Measurements from ENCODE around the gene AGXT.

AGXT gene

DNA sequence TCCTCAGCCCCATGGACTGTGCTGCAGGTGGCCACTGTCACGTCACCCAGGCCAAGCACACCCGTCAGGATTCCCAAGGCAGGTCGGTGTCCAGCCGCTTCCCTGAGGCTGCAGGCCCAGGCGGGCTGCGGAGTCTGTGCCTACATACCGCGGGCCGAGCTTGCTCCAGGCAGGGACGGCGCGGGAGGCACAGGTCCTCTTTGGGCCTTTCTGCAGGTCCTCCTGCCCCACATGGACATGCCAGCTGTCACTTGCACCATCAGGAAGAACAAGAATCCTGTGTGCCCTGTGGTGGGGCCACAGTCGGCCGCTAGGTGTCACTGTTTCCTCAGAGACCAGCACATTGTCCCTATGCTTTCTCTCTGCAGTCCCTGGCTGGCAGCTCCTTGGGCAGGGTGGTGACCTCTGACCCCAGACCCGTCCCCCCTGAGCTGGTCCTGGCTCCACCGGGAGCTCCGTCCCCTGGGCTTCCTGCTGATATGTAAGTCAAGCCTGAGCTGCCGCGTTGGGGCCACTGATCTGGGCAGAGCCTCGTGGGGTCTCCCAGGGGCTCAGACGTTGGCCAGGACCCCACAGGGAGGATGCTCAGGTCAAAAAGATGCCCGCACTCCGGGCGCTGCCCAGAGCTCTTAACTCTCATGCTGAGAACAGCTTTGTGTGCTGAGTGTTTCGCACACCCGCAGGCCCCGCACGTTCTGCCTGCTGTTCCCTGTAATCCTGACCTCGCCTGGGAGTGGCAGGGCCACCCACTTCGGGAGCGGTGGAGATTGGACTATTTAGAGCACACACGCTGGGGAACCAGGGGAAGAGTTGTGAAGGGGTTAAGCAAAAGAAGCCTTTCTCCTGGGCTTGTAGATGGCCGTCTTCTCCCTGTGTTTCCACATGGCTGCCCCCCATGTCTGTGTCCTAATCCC, 17.3 kb upstream of the AGXT start:
- peaks cover 2% of the 10 kb centered on the region for H3K36me3 Mint-ChIP-seq
- no peak overlapping the region for H3K27ac Mint-ChIP-seq
- peaks cover 5% of the 10 kb centered on the region for H3K27me3 Mint-ChIP-seq
- no peaks in the 10 kb centered on the region for H3K4me1 Mint-ChIP-seq
- DNase-seq, result peak; percentile 89
- CTCF ChIA-PET, result interaction anchor here (0.9 to 1.7 kb wide), 5 partner anchors 10 to 37 kb away, joined by 3 to 10 read pairs (median 3); no protein-coding TSS in a partner anchor
- no peak overlapping the region for H3K4me3 Mint-ChIP-seq
- peaks cover 15% of the 10 kb centered on the region for H3K9me3 Mint-ChIP-seq

DNA sequence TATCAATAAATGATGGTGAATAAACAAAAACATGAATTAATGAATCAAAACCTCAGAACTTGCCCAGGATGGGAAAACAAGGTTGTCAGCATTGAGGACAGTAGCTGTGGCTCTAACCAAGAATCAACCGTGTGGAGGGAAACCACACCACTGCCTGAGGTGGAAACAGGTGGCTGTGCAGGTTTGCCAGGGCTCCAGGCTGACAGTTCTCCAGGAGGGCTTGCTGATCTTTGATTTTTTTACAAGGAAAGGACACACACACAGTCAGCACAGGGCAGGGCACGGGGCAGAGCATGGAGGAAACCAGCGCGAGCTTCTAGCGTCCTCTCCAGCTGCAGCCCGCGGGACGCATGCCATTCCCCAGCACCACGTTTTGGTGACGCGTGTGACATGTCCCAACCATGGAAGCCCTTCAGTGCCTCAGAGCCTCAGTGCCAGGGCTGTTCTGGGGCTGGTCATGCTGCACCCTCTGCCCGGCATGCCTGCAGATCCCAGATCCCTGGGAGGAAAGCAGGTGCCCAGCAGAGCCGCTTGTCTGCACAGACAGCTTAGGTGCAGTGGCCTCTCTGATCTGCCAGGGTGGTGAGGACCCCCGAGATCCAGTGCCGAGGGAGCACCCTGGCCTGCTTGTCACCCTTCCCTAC, 15.8 kb upstream of the AGXT start:
- peaks cover 2% of the 10 kb centered on the region for H3K36me3 Mint-ChIP-seq
- H3K27me3 Mint-ChIP-seq, result peaks cover 5% of the 10 kb centered on the region

DNA sequence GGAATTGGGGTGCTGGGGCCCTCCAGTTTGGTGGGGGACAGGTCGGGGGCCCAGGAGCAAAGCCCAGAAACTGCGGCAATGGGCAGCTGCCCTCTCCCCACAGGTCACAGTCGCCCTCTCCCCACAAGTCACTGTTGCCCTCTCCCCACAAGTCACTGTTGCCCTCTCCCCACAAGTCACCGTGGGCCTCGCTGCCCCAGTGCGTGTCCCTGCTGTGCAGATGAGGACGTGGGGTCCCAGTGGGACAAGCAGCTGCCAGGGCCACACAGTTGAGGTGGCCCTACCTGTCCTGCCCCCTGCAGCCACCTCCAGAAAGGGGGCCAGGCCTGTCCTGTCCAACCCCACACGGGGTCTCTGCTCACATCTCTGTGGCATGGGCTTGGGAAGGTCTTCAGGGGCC, 13.0 kb upstream of the AGXT start:
- CTCF ChIA-PET, result no interaction called here
- Mint-ChIP-seq H3K27me3 (peaks cover 20% of the 10 kb centered on the region), H3K9me3 (peaks cover 12% of the 10 kb centered on the region), H3K4me1 (no peaks in the 10 kb centered on the region), H3K4me3 (no peak overlapping the region), H3K27ac (no peak overlapping the region), H3K36me3 (peaks cover 2% of the 10 kb centered on the region)
- DNase-seq, result no peak

More for the DNA sequence above, 15.8 kb upstream of the AGXT start:
- CTCF ChIA-PET, result interaction anchor here (0.6 kb wide), 2 partner anchors 100 to 271 kb away, joined by 3 read pairs; no protein-coding TSS in a partner anchor
- Mint-ChIP-seq H3K4me1 (no peaks in the 10 kb centered on the region), H3K4me3 (no peak overlapping the region), H3K27ac (no peak overlapping the region), H3K9me3 (peaks cover 13% of the 10 kb centered on the region)
- no peak for DNase-seq

DNA sequence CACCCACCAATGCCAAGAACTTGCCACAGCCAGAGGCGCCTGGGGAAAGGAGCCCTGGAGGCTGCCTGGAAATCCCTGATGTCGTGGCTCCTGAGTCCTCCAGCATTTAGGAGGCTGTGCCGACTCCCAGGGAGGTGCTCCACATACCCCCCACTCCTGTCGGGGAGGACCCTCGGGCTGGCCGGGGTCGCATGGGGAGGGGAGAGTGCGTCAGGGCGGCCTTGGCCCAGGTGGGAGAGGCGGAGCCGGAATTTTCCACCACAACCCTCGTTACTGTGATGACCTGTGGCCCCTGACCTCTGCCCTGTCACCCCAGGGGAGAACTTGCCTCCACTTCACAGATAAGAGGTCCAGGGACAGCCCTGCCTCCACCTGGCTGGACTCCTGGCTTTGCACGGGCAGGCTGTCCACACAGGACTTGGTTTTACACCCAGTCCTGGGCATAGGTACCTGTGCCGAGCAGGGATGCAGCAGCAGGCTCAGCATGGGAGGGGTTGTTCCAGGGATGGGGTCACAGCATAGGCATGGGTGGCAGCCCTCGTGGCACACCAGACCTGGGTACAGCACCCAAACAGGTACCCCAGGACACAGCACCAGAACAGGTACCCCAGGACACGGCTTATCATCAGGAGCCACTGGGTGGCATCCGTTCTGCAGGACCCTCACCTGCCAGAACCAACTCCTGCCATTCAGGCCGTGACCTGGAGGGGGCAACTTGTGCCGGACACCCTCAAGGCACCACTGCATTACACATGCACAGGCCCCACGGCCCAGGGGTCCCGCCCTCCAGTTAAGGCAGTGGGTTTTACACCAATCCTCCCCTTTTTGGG, 12.3 kb upstream of the AGXT start:
- H3K9me3 Mint-ChIP-seq, result peaks cover 12% of the 10 kb centered on the region
- CTCF ChIA-PET, result no interaction called here
- no peak for DNase-seq
- peaks cover 2% of the 10 kb centered on the region for H3K36me3 Mint-ChIP-seq
- no peaks in the 10 kb centered on the region for H3K4me1 Mint-ChIP-seq
- H3K4me3 Mint-ChIP-seq, result no peak overlapping the region
- peaks cover 16% of the 10 kb centered on the region for H3K27me3 Mint-ChIP-seq
- no peak overlapping the region for H3K27ac Mint-ChIP-seq

DNA sequence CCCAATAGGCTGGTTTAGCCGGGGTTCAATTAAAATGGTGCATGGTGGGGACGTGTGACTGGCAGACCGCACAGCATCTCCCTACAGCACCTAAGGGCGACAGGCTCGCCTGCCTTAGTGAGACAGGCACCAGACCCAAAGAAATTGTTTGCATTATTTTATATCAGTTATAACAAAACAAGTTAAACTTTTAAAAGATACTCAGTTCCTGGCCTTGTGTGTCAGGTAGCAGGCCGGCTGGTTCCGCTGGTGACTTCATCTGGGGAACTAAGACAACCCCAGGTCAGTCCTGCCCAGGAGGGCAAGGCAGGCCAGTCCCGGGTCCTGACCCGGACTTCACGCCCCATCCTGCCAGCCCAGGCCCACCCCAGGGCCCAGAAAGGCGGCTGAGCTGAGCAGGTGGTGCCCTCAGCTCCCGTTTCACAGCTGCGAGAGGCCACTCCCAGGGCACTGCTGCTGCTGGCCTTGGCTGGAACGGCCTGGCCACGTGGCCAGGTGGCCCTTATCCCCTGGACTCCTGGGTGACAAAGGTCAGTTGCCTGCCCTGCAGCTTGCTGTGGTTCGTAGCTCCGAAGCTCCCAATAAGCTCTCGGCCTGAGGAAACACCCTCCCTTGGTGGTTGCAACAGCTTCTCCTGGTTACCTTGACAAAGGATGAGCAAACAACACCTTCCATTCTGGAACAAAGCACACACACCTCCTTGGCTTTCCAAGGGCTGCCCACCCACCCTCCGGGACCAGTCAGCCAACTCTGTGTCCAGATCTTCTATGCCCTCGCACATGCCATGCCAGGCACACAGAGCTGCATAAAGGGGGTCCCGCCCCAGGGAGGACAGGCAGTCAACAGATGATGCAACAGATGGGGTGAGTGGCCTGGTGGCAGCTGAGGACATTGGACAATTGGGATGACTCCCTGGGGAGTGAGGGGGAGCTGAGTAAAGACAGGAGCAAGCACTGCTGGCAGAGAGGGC, 11.3 kb upstream of the AGXT start:
- Mint-ChIP-seq H3K4me3 (no peak overlapping the region), H3K4me1 (no peaks in the 10 kb centered on the region), H3K27ac (no peak overlapping the region), H3K27me3 (peaks cover 15% of the 10 kb centered on the region), H3K9me3 (peaks cover 12% of the 10 kb centered on the region), H3K36me3 (peaks cover 2% of the 10 kb centered on the region)
- no peak for DNase-seq
- CTCF ChIA-PET, result no interaction called here

DNA sequence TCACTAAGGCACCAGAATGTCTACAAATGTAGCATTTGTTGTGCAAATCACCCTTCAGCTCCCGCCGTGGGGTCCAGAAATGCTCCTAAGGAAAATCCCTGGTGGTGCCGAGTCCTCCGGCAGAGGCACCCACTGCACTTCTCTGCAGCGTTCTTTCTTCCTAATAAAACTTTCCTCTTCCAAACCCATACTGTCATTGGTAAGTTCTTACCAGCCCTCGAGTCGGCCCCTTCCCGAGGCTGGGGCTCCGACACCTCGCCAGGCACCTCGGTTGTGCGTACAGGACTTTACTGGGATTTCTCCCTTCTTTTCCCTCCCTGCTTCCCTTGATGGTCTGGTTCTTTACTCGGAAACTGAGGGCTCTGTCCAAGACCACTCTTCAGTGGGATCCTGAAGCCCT, 10.3 kb upstream of the AGXT start:
- no peak for DNase-seq
- no peak overlapping the region for H3K27ac Mint-ChIP-seq
- peaks cover 19% of the 10 kb centered on the region for H3K27me3 Mint-ChIP-seq

DNA sequence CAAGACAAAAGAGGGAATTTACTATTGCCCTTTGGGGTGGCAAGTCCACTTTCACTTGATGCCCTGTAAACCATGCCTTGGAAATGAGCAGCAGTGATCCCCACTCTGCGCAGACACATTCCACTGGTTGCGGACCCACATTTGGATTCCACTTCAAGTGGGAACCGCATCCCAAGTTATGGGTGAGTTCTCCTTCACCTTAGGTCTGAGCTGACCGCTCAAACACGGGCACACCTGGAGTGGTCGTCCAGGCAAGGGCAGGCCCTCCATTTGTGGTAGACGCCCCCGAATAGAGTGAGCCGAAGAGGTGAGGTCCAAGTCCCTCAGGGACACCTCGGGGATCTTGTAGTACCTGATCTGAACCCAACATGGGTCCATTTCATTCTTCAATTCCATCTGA, 9.8 kb upstream of the AGXT start:
- CTCF ChIA-PET, result no interaction called here
- Mint-ChIP-seq H3K36me3 (peaks cover 2% of the 10 kb centered on the region), H3K4me3 (no peak overlapping the region), H3K27ac (no peak overlapping the region), H3K27me3 (peaks cover 25% of the 10 kb centered on the region), H3K9me3 (peaks cover 12% of the 10 kb centered on the region), H3K4me1 (no peaks in the 10 kb centered on the region)
- DNase-seq, result no peak

More for the DNA sequence above, 10.3 kb upstream of the AGXT start:
- Mint-ChIP-seq H3K9me3 (peaks cover 12% of the 10 kb centered on the region), H3K36me3 (peaks cover 2% of the 10 kb centered on the region), H3K4me1 (no peaks in the 10 kb centered on the region), H3K4me3 (no peak overlapping the region)
- CTCF ChIA-PET, result no interaction called here

DNA sequence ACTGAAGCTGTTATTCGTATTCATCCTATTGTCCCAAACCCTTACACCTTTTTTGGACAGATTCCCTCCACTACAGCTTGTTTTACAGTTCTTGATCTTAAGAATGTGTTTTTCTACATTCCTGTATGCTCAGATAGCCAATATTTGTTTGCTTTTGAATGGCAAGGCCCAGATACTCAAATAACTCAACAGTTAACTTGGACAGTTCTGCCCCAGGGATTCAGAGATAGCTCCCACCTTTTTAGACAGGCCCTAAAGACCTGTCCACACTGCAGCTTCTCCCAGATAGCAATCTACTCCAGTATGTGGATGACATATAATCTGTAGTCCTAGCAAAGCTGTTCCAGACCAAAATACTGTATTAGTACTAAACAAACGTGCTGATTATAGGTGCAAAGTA, 7.1 kb upstream of the AGXT start:
- CTCF ChIA-PET, result interaction anchor here (2.5 kb wide), 1 partner anchor 10 kb away, joined by 10 read pairs; no protein-coding TSS in a partner anchor
- Mint-ChIP-seq H3K36me3 (no peaks in the 10 kb centered on the region), H3K27ac (no peak overlapping the region), H3K9me3 (no peaks in the 10 kb centered on the region), H3K27me3 (peaks cover 32% of the 10 kb centered on the region), H3K4me1 (no peaks in the 10 kb centered on the region), H3K4me3 (no peak overlapping the region)
- DNase-seq, result no peak

DNA sequence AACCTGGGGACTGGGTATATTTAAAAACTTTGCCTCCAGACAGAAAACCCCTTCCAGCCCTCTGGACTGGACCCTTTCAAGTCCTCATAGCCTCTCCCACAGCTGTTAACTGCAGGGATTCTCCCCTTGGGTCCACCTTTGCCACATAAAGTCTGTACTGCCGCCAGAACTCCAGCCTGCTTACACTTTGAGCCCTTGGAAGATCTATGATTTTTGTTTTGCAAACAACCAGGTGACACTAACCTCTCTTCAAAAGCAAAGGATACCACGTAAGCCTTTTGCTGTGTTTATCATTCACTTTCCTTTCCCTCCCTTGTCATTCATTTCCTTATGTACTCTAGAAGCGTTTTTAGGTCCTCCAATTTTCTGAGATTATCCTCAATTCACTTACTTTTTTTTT, 4.1 kb upstream of the AGXT start:
- Mint-ChIP-seq H3K4me1 (no peaks in the 10 kb centered on the region), H3K4me3 (no peak overlapping the region), H3K36me3 (no peaks in the 10 kb centered on the region), H3K27ac (no peak overlapping the region), H3K27me3 (peaks cover 22% of the 10 kb centered on the region), H3K9me3 (no peaks in the 10 kb centered on the region)
- DNase-seq, result no peak
- CTCF ChIA-PET, result no interaction called here

DNA sequence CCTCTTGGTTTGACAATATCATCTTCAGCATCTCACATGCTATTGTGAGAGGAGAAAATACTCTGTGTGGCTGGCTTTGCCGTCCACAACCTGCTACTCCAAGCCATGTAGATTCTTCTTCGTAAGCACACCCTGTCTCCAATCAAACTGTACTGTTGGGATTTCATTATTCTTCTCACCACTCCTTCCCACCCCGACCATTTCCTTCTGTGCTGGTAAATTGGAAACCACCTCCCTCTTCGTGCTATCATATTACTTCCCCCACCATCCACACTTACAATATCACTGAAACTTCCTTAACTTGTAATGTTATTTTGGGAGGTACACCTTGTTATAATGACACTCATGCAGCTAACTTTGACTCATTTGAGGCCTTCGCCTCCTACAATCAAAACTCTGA, 3.2 kb upstream of the AGXT start:
- Mint-ChIP-seq H3K36me3 (no peaks in the 10 kb centered on the region), H3K4me1 (no peaks in the 10 kb centered on the region), H3K27ac (no peak overlapping the region), H3K4me3 (no peak overlapping the region), H3K9me3 (no peaks in the 10 kb centered on the region), H3K27me3 (peaks cover 17% of the 10 kb centered on the region)
- no peak for DNase-seq
- CTCF ChIA-PET, result no interaction called here

DNA sequence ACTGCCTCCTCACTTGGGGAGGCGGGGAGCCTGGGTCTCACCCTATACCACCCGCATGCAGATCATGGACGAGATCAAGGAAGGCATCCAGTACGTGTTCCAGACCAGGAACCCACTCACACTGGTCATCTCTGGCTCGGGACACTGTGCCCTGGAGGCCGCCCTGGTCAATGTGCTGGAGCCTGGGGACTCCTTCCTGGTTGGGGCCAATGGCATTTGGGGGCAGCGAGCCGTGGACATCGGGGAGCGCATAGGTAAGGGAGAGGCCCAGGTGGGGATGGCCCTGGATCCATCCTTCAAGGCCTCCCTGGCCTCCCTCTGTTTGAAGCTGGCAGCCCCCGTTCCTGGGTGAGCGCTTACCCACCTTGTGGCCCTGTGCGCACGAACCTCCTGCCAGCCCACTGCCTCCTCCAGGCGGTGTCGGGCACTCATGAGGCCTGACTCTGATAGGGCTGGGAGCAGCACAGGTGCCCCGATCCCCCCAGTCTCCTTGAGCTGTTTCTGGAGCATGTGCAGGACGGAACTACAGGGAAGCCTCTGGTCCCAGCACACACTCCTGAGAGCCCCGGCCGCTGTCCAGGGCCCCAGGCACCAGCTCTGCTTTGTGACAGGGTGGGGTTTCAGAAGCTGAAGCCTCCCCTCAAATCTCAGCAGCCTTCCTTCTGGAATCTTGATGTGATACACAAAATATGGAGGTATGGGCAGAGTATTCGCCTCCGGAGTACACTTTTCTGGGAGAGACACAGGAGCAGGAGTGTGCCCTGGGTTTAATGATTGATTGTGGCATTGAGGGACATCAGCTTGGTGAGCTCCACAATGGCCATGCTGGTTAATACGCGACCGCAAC, 708 bp downstream of the AGXT start:
- Mint-ChIP-seq H3K27me3 (peaks cover 4% of the 10 kb centered on the region), H3K36me3 (no peaks in the 10 kb centered on the region), H3K27ac (no peak overlapping the region), H3K4me3 (no peak overlapping the region), H3K9me3 (no peaks in the 10 kb centered on the region), H3K4me1 (no peaks in the 10 kb centered on the region)
- DNase-seq, result no peak
- CTCF ChIA-PET, result no interaction called here

DNA sequence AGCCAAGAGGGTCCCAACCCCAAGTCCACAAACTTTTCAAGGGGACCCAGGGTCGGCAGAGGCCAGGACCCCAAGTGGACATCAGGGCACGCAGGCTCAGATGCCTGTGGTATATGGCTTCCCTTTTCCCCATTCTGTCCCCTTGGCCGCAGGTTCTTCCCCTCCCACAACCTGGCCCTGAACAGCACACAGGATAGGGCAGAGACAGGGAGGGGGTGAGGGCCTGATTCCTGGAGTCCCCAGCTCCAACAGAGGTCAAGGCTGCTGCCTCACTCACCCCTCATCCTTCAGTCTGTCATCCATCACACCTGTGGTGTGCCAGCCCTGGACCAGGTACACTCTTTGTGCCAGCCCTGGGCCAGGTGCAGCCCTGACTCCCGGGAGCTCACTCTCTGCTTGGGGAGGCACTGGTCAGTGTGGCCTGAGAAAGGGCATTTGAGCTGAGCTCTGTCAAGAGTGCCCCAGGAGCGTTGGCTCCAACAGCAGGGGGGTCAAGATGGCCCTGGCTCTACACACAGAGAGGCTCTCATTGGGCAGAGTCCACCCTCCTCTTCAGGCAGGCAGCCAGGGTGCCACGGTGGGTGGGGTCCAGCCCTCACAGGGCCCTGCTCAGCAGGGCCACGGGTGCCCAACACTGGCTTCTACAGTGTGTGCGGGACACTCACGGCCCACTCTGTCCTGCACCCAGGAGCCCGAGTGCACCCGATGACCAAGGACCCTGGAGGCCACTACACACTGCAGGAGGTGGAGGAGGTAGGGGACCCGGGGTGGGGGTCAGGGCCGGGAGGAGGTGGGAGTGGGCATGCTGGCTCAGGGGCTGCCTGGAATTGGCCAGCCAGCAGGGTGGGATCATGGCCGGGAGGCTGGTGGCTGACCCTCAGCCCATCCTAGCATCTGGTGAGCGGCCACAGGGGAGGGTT, 1.6 kb downstream of the AGXT start:
- Mint-ChIP-seq H3K4me3 (no peak overlapping the region), H3K27me3 (no peaks in the 10 kb centered on the region), H3K36me3 (no peaks in the 10 kb centered on the region), H3K9me3 (no peaks in the 10 kb centered on the region), H3K4me1 (no peaks in the 10 kb centered on the region), H3K27ac (no peak overlapping the region)
- DNase-seq, result no peak
- CTCF ChIA-PET, result no interaction called here
